Iris pigment epithelial cell (primary cell): ENCODE data around the gene ATN1.

Experiments used
- DNase-seq: peaks from one replicate; pipeline ENCODE4 v3.0.0-alpha.2; 2011; ENCODE audit warnings: low read depth

Gene ATN1

DNA sequence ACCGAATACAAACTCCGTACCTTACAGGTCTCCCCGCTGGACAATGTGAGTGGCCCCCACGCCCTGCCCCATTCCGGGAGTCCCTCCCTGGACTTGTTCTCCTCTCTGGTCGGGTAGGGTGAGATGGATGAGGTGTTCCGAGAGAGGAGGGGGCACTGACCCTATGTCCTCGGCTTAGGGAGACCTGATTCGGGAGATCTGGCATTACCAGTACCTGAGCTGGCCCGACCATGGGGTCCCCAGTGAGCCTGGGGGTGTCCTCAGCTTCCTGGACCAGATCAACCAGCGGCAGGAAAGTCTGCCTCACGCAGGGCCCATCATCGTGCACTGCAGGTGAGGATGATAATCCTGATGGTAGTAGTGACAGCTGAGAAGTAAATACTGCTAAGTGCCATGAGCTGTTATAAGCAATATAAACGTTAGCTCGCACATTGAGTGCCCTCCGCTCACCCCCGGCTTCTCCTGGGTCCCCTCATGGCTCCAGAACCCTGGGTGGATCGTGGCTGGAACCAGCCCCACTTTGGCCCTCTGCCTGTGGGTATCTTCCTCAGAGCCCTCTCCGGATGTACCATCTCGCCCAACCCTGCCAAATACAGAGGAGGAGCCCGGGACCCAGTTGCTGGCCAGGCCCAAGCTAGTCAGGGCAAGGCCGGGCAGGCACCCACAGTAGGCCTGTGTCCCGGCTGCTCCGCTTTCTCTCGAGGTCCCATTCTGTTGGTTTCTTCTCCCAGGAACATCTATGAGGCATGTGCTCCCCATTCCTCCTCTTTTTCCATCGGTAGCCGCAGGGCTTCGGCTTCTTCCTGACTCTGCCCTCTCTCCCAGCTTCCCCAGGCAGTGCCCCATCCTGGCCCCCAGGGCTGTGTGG is 30.2 kb downstream of the ATN1 start:
- DNase-seq, result no peak

DNA sequence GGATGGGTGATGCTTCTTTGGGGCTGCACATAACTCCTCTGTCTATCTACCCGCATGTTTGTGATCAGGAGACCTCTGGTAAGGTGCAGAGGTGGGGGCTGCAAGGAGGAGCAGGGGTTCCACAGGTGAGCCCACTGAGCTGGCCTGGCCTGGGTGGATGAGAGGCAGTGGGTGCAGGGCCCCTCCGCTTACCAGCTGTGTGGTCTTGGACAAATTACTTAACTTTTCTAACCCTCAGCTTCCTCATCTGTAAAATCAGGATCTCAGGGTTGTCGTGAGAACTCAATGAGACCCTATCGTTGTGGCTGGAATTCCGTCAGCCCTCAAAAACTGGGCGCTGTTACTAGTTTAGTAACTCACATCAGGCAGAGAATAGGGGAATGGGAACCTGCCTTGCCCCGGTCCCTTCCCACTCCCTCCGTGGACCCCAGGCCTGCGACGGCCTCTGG is 30.9 kb downstream of the ATN1 start:
- no peak for DNase-seq

DNA sequence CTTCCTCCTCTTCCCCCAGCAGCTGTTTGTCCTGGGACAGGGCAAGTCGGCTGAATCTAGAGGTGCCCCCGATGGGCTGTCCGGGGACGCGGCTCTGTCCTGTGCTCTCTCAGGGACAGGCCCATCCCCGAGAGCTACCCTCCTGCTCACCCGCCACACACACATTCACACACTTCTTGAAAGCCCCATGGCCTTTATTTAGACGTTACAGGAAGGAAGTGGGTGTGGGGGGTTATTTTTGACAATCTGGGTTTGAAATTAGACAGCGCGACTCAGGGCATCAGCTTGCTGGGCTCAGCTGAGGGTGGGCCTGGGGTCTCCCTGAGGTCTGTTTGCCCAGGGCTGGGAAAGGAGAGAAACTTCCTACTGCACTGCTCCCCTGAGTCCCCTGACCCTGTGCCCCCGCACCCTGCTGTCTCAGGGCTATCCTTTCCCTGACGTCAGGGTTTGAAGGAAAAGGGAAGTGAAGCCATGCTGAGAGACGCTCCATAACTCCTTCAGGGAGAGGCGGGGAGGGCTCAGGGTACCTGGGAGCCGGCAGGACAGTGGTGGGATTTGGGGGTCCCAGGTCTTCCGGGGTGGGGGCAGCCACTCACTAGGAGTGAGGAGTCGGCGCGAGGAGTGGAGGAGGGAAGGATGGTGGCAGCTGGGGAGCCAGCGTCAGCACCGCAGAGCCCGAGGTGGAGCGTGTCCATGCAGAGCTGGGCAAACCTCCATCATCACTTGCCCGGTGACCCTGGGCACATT is 31.5 kb downstream of the ATN1 start:
- no peak for DNase-seq

DNA sequence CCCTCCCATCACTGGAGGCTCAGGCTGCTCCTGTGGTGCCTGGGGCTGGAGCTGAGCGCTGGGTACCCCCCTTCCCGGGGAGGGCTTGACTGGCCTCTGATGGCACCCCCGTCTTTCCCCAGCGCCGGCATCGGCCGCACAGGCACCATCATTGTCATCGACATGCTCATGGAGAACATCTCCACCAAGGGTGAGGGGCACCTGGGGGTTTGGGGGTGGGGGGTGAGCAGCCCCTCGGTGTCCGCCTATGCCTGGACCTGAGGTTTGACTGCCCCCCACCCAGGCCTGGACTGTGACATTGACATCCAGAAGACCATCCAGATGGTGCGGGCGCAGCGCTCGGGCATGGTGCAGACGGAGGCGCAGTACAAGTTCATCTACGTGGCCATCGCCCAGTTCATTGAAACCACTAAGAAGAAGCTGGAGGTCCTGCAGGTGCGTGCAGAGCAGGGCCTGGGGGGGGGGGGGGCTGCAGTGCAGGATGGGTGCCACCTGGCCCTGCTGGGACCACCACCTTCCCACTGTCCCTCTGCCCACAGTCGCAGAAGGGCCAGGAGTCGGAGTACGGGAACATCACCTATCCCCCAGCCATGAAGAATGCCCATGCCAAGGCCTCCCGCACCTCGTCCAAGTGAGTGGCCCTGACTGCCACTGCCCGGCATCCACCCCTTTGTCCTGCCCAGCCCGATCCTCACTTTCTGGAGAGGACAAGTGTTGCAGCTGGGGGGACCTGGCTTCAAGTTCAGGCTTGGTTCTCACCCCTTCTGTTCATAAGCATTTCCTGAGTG is 32.2 kb downstream of the ATN1 start:
- DNase-seq, result no peak

DNA sequence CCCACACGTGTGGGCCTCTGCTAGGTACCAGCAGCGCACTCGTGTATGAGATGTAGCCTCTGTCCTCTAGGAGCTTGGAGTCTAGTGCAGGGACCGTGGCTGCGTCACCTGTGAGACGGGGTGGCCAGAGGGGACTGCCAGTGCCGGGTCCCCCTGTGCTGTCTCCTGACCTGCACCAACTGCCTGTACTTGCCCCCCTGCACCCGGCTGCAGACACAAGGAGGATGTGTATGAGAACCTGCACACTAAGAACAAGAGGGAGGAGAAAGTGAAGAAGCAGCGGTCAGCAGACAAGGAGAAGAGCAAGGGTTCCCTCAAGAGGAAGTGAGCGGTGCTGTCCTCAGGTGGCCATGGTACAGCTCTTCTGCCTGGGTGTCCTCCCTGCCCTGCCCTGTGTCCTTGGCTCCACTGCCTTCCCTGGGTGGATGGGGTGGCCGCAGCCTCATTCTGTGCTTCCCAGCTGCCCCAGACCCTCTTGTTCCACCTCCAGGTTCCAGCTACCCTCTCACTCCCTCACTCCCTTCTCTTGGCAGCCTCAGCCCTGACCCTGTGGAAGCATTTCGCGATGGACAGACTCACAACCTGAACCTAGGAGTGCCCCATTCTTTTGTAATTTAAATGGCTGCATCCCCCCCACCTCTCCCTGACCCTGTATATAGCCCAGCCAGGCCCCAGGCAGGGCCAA is 33.0 kb downstream of the ATN1 start:
- DNase-seq, result peak; percentile 42

DNA sequence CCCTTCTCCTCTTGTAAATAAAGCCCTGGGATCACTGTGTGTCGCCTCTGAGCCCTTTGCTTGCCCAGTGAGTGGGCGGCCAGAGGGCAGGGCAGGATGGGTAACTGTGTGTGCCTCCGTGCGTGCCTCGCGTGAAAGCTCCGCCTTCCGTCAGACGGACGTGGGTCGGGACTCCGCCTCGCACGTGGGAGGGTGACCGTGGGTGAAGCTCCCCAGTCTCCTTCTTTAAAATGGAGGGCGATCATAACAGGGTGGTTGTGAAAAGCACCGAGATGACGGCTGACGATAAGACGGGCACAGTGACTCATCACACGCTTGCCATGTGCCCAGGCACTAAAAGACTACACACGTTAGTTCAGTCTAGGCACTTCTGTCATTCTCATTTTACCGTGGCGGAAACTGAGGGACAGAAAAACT is 33.5 kb downstream of the ATN1 start:
- peak; percentile 48 for DNase-seq

DNA sequence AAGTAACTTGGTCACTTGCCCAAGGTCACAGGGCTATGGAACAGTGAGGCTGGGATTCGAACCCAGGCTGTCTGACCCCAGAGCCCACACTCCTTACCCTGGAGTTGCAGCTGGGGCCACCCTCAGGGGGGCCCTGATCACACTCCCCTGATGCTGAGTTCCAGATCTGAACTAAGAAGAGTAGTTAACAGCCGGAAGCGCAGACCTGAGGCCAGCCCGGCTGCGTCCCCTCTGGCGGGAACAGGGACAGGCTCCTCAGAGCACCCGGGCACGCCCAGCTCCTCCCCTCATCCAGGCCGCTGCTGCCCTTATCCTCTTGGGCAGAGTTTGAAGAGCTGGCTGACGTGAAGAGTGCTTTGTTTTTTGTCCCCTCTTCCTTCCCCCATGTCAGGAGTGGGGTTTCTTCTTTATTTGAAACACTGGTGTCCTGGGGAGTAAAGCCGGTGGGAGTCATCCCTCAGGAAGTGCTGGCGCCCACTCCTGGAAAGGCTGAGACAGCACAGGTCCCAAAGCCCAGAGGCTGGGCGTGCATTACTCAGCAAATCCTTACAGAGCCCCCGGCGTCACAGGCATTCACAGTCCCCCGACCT is 34.0 kb downstream of the ATN1 start:
- DNase-seq, result peak; percentile 76

DNA sequence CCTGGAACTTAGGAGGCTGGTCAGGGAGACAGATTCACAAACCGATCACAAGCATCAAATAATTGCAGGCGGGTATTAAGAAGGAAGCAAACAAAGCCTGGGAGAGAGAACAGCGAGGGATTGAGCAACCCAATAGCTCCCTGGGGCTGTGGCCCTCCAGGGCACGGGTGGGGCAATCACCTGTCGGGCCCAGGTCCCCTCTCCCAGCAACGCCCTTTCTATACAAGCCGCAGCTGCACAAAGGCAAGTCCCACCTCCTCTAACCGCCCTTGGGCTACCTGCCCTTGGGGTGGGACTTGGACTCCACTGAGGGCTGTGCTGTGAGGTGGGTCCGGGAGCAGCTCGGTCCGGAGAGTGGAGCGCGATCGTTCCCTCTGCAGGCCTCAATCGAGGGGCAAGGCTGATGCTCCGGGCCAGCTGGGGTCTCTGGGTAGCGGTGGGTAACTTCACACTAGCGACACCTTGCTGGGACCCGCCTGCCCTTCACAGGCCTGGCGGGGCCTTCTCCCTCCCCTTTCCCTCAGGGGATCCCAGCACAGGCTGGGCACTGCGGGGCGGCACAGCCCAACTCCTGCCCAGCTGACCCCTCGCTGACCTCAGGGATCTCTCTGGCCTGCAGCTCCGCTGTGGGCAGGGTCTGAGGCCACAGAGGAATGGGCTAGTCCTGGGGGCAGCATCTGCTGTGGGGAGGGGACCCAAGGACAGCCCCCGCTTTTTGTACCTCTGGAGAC is 34.7 kb downstream of the ATN1 start:
- no peak for DNase-seq

DNA sequence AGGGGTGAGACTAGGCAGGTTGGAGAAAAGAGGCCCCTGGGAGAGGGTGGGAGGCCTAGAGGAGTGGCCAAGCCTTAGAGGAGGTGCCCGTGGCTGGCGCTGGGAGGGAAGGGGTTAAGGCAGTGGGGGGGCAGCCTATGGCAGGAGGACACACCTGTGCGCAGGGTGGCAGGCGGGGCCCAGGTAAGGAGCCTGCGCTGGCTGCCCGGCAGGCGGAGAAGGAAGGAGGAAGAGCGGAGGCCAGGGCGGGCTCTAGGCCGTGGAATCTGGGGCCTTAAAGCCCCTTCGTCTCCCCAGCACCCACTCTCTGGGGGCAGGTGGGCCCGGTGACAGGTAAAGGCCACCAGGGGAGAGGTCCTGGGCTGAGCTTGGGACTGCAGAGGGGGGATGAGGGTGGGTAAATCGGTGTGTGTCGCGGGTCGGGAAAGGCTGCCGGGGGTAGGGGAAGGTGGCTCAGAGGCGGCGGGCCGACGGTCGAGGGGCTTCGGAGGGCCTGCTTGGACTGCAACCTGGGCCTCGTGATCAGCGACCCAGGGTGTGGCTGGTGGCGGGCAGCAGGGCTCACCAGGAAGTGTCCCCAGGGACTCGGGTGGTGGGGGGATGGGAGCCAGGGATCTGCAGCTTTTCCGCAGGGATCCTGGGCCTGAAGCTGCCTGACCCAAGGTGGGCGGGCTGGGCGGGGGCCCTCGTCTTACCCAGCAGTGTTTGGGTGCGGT is 35.4 kb downstream of the ATN1 start:
- no peak for DNase-seq

DNA sequence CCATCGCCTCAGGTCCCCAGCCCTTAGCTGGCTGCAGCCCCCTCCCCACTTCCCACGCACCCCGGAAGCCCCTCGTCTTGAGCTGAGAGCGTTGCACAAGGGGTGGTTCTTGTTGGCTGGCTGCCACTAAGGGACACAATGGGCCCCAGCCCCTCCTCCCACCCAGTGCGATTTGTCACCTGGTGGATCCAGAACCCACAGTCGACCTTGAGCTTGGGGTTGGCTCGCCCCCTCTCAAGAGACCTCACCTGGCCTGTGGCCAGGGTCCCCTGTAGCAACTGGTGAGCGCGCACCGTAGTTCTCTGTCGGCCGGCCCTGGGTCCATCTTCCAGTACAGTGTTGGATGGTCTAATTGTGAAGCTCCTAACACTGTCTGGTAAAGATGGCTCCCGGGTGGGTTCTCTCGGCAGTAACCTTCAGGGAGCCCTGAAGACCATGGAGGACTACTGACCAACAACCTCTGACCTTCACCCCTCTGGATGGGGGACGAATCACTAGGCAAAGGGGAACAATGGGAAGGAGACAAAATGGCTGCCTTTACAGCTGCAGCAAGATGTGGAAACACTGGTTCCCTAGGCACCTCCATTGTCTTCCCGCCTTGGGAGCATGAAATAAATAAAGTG is 36.1 kb downstream of the ATN1 start:
- no peak for DNase-seq

DNA sequence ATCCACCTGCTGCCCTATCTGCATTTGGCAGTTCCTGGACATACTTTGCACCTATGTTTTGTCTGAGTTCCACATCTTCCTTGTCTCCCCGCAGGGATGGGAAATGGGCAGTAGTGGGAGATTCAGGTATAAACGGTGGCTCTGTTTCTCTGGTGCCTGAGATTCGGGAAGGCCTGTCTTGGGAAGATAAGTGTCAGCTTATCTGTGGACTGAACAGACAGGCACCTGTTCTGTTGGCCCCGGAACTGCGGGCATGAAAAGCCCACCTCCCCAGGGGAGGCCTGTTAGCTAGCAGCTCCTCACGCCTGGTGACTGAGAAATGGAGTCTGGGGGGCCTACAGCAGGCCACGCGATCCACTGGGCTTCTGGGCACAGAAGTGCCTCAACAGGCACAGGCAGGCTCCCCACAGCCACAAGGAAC is 36.9 kb downstream of the ATN1 start:
- no peak for DNase-seq

DNA sequence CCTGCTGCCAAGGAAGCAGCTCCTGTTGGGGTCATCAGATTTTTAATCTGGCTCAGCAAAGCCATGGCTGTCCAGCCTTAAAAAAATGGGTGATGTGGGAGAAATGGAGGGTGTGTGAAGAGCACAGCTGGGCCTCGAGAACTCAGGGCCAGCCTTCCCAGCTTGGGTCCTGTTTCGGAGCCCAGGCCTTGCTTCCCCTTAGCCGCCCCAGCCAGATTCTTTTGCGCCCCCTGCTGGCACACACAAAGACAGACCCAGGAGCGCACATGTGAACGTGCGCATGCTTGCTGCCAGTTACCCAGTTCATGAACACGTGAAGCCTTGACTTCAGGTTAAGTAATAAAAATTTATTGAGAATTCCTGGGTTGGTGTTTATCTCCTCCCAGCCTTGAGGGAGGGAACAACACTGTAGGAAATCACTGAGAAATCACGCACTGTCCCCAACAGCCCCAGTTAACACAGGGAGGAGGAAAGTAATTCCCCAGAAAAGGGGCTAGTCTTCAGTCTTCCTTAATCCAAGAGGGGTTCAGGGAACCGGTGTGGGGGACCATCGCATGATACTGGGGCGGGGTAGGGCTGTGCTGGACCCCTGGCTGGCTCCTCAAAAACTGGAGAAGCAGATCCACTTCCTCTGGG is 37.4 kb downstream of the ATN1 start:
- peak; percentile 87 for DNase-seq

DNA sequence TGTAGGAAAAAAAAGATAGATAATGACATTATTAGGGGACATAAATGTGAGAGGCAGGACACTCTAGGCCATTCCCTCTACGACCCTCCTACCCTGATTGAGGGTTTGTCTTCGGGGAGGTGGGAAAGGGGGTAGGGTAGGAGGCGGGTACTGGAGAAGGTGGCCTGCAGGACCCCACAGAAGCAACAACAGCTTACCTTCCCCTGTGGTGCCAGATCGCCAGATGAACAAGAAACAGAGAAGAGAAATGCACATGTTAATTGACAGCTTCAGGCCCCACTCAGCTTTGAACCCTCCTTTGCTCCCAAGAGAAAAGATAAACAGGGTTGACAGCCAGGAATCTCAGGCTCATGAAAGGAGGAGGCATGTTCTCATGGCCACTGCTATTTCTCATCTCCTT is 38.0 kb downstream of the ATN1 start:
- DNase-seq, result peak; percentile 36

DNA sequence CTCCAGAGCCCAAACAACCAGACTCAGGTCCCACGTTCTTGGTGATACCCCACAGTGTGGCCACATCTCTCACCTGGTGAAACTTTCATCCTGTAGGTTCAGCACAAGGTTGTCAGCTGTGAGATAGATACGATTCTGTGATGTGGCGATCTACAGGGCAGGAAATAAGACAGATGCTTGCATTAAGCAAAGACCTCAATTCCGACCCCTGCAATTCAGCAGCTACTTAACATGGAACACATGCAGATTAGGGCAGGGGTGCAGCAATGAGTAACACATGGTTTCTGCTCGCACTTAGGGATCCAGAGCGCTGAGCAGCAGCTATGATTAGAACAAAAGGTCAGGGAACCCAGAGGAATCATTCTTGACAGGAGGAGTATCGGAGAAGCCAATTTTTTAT is 38.6 kb downstream of the ATN1 start:
- DNase-seq, result no peak

DNA sequence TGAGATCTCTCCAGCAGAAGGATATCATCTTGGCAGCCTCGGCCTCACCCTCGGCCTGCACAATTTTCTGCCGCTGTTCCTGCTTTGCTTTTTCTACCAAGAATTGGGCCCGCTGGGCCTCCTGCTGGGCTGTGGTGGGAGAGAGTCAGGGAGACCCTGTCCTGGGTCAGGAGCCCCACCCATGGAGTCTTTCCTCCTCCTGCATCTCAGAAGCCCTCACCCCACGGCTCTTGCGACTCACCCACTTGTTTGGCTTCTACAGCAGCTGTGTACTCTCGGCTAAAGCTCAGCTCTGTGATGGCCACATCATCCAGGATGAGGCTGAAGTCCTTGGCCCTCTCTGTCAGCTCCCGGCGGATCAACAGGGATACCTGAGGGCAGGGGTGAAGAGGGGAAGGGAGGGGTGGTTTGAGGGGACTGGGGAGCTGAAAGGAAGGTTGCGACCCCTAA is 39.9 kb downstream of the ATN1 start:
- DNase-seq, result no peak

DNA sequence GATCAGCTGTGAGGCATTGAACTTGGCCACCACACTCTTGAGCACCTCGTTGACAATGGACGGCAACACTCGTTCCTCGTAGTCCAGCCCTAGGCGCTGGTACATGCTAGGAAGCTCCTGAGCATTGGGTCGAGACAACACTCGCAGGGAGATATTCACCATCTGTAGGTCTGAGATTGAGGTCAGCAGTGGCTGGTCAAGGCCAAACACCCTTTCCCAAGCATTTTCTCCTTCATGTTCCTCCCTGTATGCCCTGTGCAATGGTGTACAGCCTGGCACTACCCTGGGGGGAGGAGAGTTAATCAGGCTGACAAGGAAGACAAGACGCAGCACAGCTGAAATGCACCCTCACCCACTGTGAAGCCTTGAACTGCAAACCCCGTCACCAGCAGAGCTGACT is 40.7 kb downstream of the ATN1 start:
- DNase-seq, result no peak

DNA sequence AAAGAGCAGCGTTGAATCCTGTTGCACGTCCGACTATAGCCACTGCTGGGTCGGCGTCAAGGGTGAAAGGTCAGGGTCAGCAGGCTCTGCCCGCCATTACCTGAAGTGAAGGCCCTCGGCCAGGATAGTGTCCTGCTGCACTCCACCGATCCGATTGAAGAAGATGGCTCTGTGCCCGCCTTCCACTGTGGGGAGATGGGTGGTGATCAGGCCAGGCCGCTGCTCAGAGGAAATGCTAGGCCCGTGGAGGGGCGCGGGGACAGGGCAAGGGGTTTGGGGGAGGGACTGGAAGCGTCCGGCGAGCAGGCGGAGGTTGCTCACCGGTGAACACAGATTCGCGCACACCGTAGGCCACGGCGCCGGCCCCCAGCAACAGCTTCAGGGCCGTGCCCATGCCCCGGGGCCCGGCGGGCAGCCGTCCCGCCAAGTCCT is 42.4 kb downstream of the ATN1 start:
- no peak for DNase-seq

DNA sequence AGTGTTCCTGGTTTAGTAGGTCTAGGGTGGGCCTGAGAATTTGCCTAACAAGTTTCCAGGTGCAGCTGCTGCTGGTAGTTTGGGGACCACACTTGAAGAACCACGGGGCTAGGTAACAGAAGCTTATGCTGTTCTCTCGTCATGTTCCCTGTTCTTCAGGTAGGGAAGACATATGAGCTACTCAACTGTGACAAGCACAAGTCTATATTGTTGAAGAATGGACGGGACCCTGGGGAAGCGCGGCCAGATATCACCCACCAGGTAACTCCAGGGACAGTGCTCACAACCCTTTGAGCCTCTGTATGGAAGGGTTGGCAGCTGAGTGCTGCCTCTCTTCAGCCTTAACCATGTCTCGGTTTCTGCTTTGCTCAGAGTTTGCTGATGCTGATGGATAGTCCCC is 46.4 kb downstream of the ATN1 start:
- DNase-seq, result no peak
